ENCODE data around the gene RPL13. TPM values are rescaled to one million over a fixed set of nuclear protein-coding genes. Genes with fewer than 3 reads are reported as not detected.

Gene RPL13
- total RNA-seq, result 2,012 and 2,013 TPM in 2 replicates
- long read RNA-seq, full-length matches to known transcripts, result 409 of 438 reads
- long read RNA-seq, partial matches to known transcripts, result 21 of 438 reads
- long read RNA-seq, other reads (novel, unspliced or antisense), result 8 of 438 reads

DNA sequence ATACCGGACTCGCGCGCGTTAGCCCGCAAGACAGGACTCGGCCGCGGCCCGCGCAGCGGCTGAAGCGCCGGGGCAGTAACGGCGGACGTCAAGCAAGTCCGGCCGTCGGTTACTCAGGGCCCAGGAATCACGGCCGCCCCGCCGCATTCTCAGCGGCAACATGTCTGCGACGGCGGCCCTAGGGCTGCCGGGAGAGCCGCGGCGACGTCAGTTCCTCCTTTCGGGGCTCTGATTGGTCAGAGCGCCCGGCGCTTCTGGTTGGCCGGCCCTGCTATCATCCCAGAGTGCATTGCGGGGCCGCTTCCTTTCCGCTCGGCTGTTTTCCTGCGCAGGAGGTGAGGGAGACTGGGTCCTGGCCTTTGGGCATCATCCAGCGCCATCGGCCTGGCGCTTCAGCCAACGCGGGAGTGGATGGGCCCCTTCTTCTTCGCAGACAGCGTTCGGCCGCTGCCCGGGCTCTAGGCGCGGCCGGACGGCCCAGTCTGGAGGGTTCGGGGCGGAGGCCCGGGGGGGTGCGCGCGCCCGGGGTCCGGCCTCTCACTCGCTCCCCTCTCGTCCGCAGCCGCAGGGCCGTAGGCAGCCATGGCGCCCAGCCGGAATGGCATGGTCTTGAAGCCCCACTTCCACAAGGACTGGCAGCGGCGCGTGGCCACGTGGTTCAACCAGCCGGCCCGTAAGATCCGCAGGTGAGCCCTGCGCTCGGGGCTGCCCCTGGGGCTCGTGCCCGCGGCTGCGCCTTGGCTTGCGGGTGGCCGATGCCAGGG is at the start of gene RPL13:
Gene RPL13, plus strand, starts transcription at position 305 of the 764 bp plus-strand sequence. Its CDS starts 278 bp downstream, at position 583.
- H3K27me3 Mint-ChIP-seq (ENCODE audit: low read depth), result peaks cover 11% of the 10 kb centered on the region

DNA sequence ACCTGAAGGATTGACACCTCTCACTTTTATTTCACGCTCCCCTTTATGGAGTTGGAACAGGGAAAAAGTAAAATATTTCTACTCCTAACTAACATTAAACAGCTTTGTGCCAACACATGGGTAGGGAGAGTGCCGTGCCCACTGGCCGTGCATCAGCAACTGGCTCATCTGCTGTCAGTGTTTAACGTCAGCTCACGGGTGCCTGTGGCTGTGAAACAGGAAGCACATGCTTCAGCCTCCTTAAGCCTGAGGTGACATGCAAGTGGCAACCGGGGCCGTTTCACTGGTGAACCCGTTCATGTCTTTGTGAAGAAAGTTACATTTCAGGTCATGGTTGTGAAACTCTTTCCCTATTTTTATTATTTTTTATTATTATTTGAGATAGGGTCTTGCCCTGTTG is 49.1 kb upstream of the RPL13 start:
- TF ChIP-seq, protein P1, sequence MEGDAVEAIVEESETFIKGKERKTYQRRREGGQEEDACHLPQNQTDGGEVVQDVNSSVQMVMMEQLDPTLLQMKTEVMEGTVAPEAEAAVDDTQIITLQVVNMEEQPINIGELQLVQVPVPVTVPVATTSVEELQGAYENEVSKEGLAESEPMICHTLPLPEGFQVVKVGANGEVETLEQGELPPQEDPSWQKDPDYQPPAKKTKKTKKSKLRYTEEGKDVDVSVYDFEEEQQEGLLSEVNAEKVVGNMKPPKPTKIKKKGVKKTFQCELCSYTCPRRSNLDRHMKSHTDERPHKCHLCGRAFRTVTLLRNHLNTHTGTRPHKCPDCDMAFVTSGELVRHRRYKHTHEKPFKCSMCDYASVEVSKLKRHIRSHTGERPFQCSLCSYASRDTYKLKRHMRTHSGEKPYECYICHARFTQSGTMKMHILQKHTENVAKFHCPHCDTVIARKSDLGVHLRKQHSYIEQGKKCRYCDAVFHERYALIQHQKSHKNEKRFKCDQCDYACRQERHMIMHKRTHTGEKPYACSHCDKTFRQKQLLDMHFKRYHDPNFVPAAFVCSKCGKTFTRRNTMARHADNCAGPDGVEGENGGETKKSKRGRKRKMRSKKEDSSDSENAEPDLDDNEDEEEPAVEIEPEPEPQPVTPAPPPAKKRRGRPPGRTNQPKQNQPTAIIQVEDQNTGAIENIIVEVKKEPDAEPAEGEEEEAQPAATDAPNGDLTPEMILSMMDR (conservative IDR thresholded peaks at IDR 0.05), result no peak
- Mint-ChIP-seq H3K36me3 (ENCODE audit: low read depth) (peaks cover 5% of the 10 kb centered on the region), H3K27ac (ENCODE audit: unreplicated experiment) (no peak overlapping the region), H3K4me1 (peaks cover 11% of the 10 kb centered on the region), H3K9me3 (no peaks in the 10 kb centered on the region), H3K27me3 (ENCODE audit: low read depth) (no peaks in the 10 kb centered on the region), H3K4me3 (peak overlapping the region; percentile 77)
- DNase-seq (ENCODE audit: low read depth, low spot score), result no peak

More for the DNA sequence above, at the start of gene RPL13:
- peaks cover 62% of the 10 kb centered on the region for H3K4me1 Mint-ChIP-seq
- TF ChIP-seq, protein P1 (conservative IDR thresholded peaks at IDR 0.05), result no peak
- peak within 1 kb of the TSS; percentile 99 for H3K27ac Mint-ChIP-seq (ENCODE audit: unreplicated experiment)
- no peaks in the 10 kb centered on the region for H3K9me3 Mint-ChIP-seq
- peak within 1 kb of the TSS; percentile 98 for H3K4me3 Mint-ChIP-seq
- DNase-seq (ENCODE audit: low read depth, low spot score), result peak; percentile 86
- peaks cover 36% of the 10 kb centered on the region for H3K36me3 Mint-ChIP-seq (ENCODE audit: low read depth)

DNA sequence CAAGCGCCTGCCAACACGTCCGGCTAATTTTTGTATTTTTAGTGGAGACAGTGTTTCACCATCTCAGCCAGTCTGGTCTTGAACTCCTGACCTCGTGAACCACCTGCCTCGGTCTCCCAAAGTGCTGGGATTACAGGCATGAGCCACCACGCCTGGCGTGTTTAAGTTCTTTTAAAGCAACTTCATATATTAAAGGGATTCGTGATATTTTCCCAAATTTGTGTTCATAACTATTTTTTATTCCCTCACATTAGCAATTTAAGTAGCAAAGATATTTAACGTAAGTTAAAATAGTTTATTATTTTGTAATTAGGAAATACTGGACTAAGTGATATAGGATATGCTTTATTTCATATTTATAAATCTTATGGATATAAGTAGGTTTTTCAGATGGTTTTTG is 48.0 kb upstream of the RPL13 start:
- TF ChIP-seq, protein P1 (conservative IDR thresholded peaks at IDR 0.05), result no peak
- Mint-ChIP-seq H3K4me3 (no peak overlapping the region), H3K4me1 (peaks cover 13% of the 10 kb centered on the region), H3K36me3 (ENCODE audit: low read depth) (peaks cover 11% of the 10 kb centered on the region), H3K27me3 (ENCODE audit: low read depth) (no peaks in the 10 kb centered on the region), H3K9me3 (no peaks in the 10 kb centered on the region), H3K27ac (ENCODE audit: unreplicated experiment) (no peak overlapping the region)
- no peak for DNase-seq (ENCODE audit: low read depth, low spot score)

DNA sequence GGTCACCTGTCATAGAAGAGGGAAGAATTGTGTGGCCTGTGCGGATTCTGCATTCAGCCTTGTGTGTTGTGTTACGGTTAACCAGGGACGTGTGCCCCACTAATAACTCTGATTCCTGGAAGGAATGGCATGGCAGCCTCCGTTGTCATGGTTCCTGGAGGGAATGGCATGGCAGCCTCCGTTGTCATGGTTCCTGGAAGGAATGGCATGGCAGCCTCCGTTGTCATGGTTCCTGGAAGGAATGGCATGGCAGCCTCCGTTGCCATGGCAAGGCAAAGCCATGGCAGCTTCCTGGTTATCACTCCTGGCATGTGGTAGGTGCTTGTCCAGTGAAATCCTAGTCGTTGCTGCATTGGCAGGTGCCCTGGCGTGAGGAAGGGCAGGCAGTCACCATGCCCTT is 43.4 kb upstream of the RPL13 start:
- Mint-ChIP-seq H3K9me3 (no peaks in the 10 kb centered on the region), H3K27me3 (ENCODE audit: low read depth) (no peaks in the 10 kb centered on the region), H3K36me3 (ENCODE audit: low read depth) (peaks cover 26% of the 10 kb centered on the region), H3K27ac (ENCODE audit: unreplicated experiment) (peak overlapping the region; percentile 90), H3K4me1 (peaks cover 20% of the 10 kb centered on the region), H3K4me3 (peak overlapping the region; percentile 68)
- DNase-seq (ENCODE audit: low read depth, low spot score), result peak; percentile 67
- TF ChIP-seq, protein P1 (conservative IDR thresholded peaks at IDR 0.05), result no peak

DNA sequence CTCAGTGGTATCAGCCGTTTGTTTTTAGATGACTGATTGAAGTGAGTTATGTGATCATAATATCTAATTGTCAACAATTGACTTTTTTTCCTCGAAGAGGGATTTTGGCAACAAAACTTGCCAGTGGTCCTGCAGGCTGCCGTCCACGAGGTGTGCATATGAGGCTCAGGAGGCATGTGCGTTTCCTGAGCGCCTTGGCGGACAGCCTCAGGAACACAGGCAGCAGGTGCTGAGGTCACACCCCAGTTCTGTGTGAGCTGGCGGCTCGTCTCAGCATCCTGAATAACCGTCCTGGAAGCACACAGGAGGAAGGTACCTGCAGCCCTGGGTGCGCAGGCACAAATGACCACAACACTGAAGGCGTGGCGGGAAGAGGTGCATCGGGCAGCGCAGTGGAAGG is 40.6 kb upstream of the RPL13 start:
- Mint-ChIP-seq H3K27ac (ENCODE audit: unreplicated experiment) (no peak overlapping the region), H3K9me3 (no peaks in the 10 kb centered on the region), H3K36me3 (ENCODE audit: low read depth) (peaks cover 25% of the 10 kb centered on the region), H3K4me3 (no peak overlapping the region), H3K4me1 (peaks cover 20% of the 10 kb centered on the region), H3K27me3 (ENCODE audit: low read depth) (no peaks in the 10 kb centered on the region)
- TF ChIP-seq, protein P1 (conservative IDR thresholded peaks at IDR 0.05), result no peak
- DNase-seq (ENCODE audit: low read depth, low spot score), result no peak
